HL-60 (cell line): ENCODE measurements around the gene ZNF593OS.

Source experiments
- DNase-seq, 2 experiments: peaks; one replicate each; pipeline ENCODE4 v3.0.0-alpha.2; 2010 to 2020; ENCODE audit warnings: low read depth in 1 of 2, low spot score in 1 of 2
- H3K27ac ChIP-seq: fragments of 250-450 bp; sonication (Bioruptor Pico); replicated peaks from 2 replicates; pipeline ENCODE4 v1.5.1; 2020; ENCODE audit warnings: mild to moderate bottlenecking, moderate library complexity
- H3K27me3 ChIP-seq: fragments of 250-450 bp; sonication (Bioruptor Pico); 2 replicates; pipeline ENCODE4 v1.5.1; 2021; ENCODE audit warnings: mild to moderate bottlenecking, moderate library complexity; ENCODE audit not compliant: insufficient read depth, poor library complexity, severe bottlenecking
- H3K4me3 ChIP-seq: replicated peaks from 2 replicates; pipeline ENCODE4 v1.5.1; 2011; ENCODE audit warnings: mild to moderate bottlenecking, control low read depth, low read length; ENCODE audit not compliant: insufficient read depth
- CTCF ChIP-seq: IDR thresholded peaks from one replicate; pipeline ENCODE4 v1.5.1; 2011; ENCODE audit warnings: low read length, control low read depth, inconsistent platforms; ENCODE audit not compliant: insufficient read depth
- GABPA ChIP-seq: IDR thresholded peaks from 2 replicates; pipeline ENCODE4 v1.6.1; 2012; ENCODE audit warnings: low read depth
- POLR2AphosphoS5 ChIP-seq: IDR thresholded peaks from 2 replicates; pipeline ENCODE4 v1.6.1; 2012; ENCODE audit warnings: low read depth
- REST ChIP-seq: IDR thresholded peaks from 2 replicates; pipeline ENCODE4 v1.6.1; 2012; ENCODE audit warnings: low read depth; ENCODE audit not compliant: insufficient replicate concordance
- SPI1 ChIP-seq: IDR thresholded peaks from 2 replicates; pipeline ENCODE4 v1.6.1; 2012; ENCODE audit warnings: low read depth, mild to moderate bottlenecking, borderline replicate concordance

Gene ZNF593OS

GRCh38 chr1:26134466-26134865, 37.2 kb downstream of the ZNF593OS start:
- no peak for TF ChIP-seq SPI1
- no peak for TF ChIP-seq GABPA
- no peak for TF ChIP-seq REST
- TF ChIP-seq CTCF, result no peak
- no peak for TF ChIP-seq POLR2AphosphoS5
- DNase-seq, result no peak
- no peak overlapping the region for H3K27ac ChIP-seq

GRCh38 chr1:26132834-26133167, 38.8 kb downstream of the ZNF593OS start:
- Histone ChIP-seq H3K4me3 (no peak overlapping the region), H3K27me3 (no peaks in the 10 kb centered on the region), H3K27ac (no peak overlapping the region)
- TF ChIP-seq SPI1 (no peak), REST (no peak)
- DNase-seq, result no peak

More at GRCh38 chr1:26134466-26134865, 37.2 kb downstream of the ZNF593OS start:
- no peak overlapping the region for H3K4me3 ChIP-seq
- H3K27me3 ChIP-seq, result no peaks in the 10 kb centered on the region

- Histone ChIP-seq H3K27ac (no peak overlapping the region), H3K4me3 (no peak overlapping the region), H3K27me3 (no peaks in the 10 kb centered on the region)
- DNase-seq, result no peak
- TF ChIP-seq GABPA (no peak), SPI1 (no peak), POLR2AphosphoS5 (no peak), CTCF (no peak), REST (no peak)
Measured at GRCh38 chr1:26132128-26132833, 39.4 kb downstream of the ZNF593OS start.
